PC-9 (cell line): ENCODE measurements around the gene MYL6. TPM values are rescaled to one million over a fixed set of nuclear protein-coding genes. Genes with fewer than 3 reads are reported as not detected.

Experiments used
- BruUV-seq: library from RNA; stranded (reverse); fragments of 400-500 nt; replicated peaks from 2 replicates; lab custom pipeline; 2021; lab: Mats Ljungman, UMichigan
- CTCF ChIA-PET: fragments of 300-600 bp; sonication (Branson Sonifier 250); formaldehyde crosslinking; loops from one replicate; lab custom pipeline; 2022; ENCODE audit warnings: antibody characterized with exemption; lab: Charles Lee
- POLR2A ChIA-PET: fragments of 300-600 bp; sonication (Branson Sonifier 250); formaldehyde crosslinking; loops from one replicate; lab custom pipeline; 2022; ENCODE audit warnings: antibody characterized with exemption; ENCODE audit not compliant: unreplicated experiment; lab: Charles Lee
- DNase-seq, 2 experiments: peaks; one replicate each; pipeline versions ENCODE4 v3.0.0 to v3.0.0-alpha.2; 2015 to 2022; ENCODE audit warnings: mixed read lengths in 1 of 2
- H2AFZ ChIP-seq: fragments of 200-600 bp; sonication (generic); 2 replicates; pipeline ENCODE4 v1.8.1; 2017; ENCODE audit warnings: antibody characterized with exemption
- H3F3A ChIP-seq: fragments of 200-600 bp; sonication (generic); 2 replicates; pipeline ENCODE4 v1.8.1; 2017; ENCODE audit warnings: antibody characterized with exemption, mild to moderate bottlenecking, low read depth; ENCODE audit not compliant: insufficient read depth
- H3K27ac ChIP-seq: fragments of 200-600 bp; sonication (generic); 2 replicates; pipeline ENCODE4 v1.6.1; 2016; ENCODE audit warnings: mixed run types
- H3K27me3 ChIP-seq: fragments of 200-600 bp; sonication (generic); 2 replicates; pipeline ENCODE4 v1.6.1; 2016; ENCODE audit warnings: low read depth, mixed run types; ENCODE audit not compliant: insufficient read depth
- H3K36me3 ChIP-seq: fragments of 200-600 bp; sonication (generic); 2 replicates; pipeline ENCODE4 v1.6.1; 2016; ENCODE audit warnings: low read depth, mixed run types
- H3K4me1 ChIP-seq: fragments of 200-600 bp; sonication (generic); replicated peaks from 2 replicates; pipeline ENCODE4 v1.6.1; 2016; ENCODE audit warnings: mixed run types; ENCODE audit not compliant: insufficient read depth
- H3K4me2 ChIP-seq: fragments of 200-600 bp; sonication (generic); 2 replicates; pipeline ENCODE4 v1.6.1; 2017; ENCODE audit warnings: mixed run types
- H3K4me3 ChIP-seq: fragments of 200-600 bp; sonication (generic); 2 replicates; pipeline ENCODE4 v1.6.1; 2016; ENCODE audit warnings: mixed run types
- H3K79me2 ChIP-seq: fragments of 200-600 bp; sonication (generic); 2 replicates; pipeline ENCODE4 v1.6.1; 2017; ENCODE audit warnings: low read depth, mixed run types
- H3K9me2 ChIP-seq: fragments of 200-600 bp; sonication (generic); 2 replicates; pipeline ENCODE4 v1.8.1; 2017; ENCODE audit warnings: mild to moderate bottlenecking; ENCODE audit not compliant: insufficient read depth
- H3K9me3 ChIP-seq: fragments of 200-600 bp; sonication (generic); 2 replicates; pipeline ENCODE4 v1.8.1; 2016; ENCODE audit warnings: low read depth; ENCODE audit not compliant: insufficient read depth
- H4K20me1 ChIP-seq: fragments of 200-600 bp; sonication (generic); 2 replicates; pipeline ENCODE4 v1.8.1; 2017; ENCODE audit not compliant: insufficient read depth
- EZH2 ChIP-seq: fragments of 200-600 bp; sonication (generic); IDR thresholded peaks from 2 replicates; pipeline ENCODE4 v1.8.0; 2017; ENCODE audit warnings: antibody characterized with exemption, low read depth
- intact Hi-C: fragments of 100-400 bp; cut with micrococcal nuclease; formaldehyde crosslinking; loops from one replicate; pipeline ENCODE4 v1.10.0; 2022; ENCODE audit not compliant: unreplicated experiment
- total RNA-seq: library from RNA; stranded (reverse); gene quantifications from 2 replicates; pipeline ENCODE4 v1.2.3, GENCODE V29; 2021
- TF ChIP-seq, protein P1 (sequence below): fragments of 200-600 bp; sonication (generic); conservative IDR thresholded peaks from 2 replicates; pipeline ENCODE4 v1.6.1; 2017; ENCODE audit warnings: mixed run types, antibody characterized with exemption, mild to moderate bottlenecking, moderate library complexity

MYL6 gene
- total RNA-seq, 1 experiment from 2014 or later: 666 TPM

- Histone ChIP-seq H3F3A (peaks cover 55% of the 10 kb centered on the region), H4K20me1 (peaks cover 14% of the 10 kb centered on the region), H3K9me3 (no peaks in the 10 kb centered on the region), H3K4me3 (no peak overlapping the region), H3K27me3 (no peaks in the 10 kb centered on the region), H3K36me3 (peaks cover 34% of the 10 kb centered on the region), H3K27ac (no peak overlapping the region), H3K4me2 (no peak overlapping the region), H2AFZ (no peak overlapping the region), H3K4me1 (peaks cover 3% of the 10 kb centered on the region), H3K9me2 (no peaks in the 10 kb centered on the region), H3K79me2 (peaks cover 14% of the 10 kb centered on the region)
- BruUV-seq: no TSS peak
- ChIA-PET CTCF (no interaction called here), POLR2A (no interaction called here)
- intact Hi-C loops: loop anchor here (10.0 kb wide), 1 partner anchor 121 kb away; the partner anchor contains the start of gene RPS26
- DNase-seq: no peak
- TF ChIP-seq EZH2: no peak
- TF ChIP-seq, protein P1, sequence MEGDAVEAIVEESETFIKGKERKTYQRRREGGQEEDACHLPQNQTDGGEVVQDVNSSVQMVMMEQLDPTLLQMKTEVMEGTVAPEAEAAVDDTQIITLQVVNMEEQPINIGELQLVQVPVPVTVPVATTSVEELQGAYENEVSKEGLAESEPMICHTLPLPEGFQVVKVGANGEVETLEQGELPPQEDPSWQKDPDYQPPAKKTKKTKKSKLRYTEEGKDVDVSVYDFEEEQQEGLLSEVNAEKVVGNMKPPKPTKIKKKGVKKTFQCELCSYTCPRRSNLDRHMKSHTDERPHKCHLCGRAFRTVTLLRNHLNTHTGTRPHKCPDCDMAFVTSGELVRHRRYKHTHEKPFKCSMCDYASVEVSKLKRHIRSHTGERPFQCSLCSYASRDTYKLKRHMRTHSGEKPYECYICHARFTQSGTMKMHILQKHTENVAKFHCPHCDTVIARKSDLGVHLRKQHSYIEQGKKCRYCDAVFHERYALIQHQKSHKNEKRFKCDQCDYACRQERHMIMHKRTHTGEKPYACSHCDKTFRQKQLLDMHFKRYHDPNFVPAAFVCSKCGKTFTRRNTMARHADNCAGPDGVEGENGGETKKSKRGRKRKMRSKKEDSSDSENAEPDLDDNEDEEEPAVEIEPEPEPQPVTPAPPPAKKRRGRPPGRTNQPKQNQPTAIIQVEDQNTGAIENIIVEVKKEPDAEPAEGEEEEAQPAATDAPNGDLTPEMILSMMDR: no peak
These were observed 7.2 kb downstream of the MYL6 start for GRCh38 chr12:56165369-56165768.

DNA sequence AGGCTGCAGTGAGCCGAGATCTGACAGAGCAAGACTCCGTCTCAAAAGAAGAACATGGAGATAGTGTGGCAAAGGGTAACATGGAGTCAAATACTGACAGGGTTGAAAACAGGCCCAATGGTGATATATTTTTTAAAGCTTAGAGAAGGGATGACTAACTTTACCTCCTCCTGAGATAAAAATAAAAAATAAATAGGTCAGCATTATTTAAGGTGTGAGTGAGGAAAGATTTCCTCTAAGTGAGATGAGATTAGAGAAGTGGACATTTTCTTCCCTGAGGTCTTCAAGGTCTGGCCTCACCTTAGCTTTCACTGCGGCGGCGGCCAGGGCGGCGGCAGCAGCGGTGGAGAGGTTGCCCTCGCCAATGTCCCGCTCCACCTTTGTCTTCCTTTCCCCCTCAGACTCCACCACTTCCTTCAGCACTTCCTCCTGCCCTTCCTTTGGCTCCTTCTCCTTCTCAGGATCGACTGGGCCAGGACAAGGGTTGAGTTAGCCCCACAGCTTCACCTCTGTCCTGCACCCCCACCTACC is 11.1 kb downstream of the MYL6 start:
- H3K4me2 ChIP-seq: no peak overlapping the region
- no peaks in the 10 kb centered on the region for H3K27me3 ChIP-seq
- H3K9me2 ChIP-seq: no peaks in the 10 kb centered on the region
- DNase-seq: no peak
- TF ChIP-seq EZH2: no peak
- TF ChIP-seq, protein P1: no peak
- H3K36me3 ChIP-seq: peaks cover 15% of the 10 kb centered on the region
- H3F3A ChIP-seq: peaks cover 24% of the 10 kb centered on the region
- no peaks in the 10 kb centered on the region for H3K4me1 ChIP-seq
- ChIA-PET POLR2A (interaction anchor here (0.6 to 1.0 kb wide), 2 partner anchors 21 to 29 kb away, joined by 3 to 14 read pairs; no protein-coding TSS in a partner anchor), CTCF (interaction anchor here (0.6 kb wide), 1 partner anchor 18 kb away, joined by 11 read pairs; no protein-coding TSS in a partner anchor)
- intact Hi-C loops: loop anchor here (10.0 kb wide), 1 partner anchor 124 kb away; the partner anchor contains the start of gene RPS26
- H3K27ac ChIP-seq: no peak overlapping the region
- no peaks in the 10 kb centered on the region for H4K20me1 ChIP-seq
- H3K9me3 ChIP-seq: no peaks in the 10 kb centered on the region
- H3K79me2 ChIP-seq: no peaks in the 10 kb centered on the region
- no peak overlapping the region for H2AFZ ChIP-seq
- no peak overlapping the region for H3K4me3 ChIP-seq
- no TSS peak for BruUV-seq

GRCh38 chr12:56172839-56173238 is 14.7 kb downstream of the MYL6 start:
- no peaks in the 10 kb centered on the region for H4K20me1 ChIP-seq
- H3K9me3 ChIP-seq: no peaks in the 10 kb centered on the region
- H3K4me2 ChIP-seq: no peak overlapping the region
- no peak overlapping the region for H3K4me3 ChIP-seq
- no peak for DNase-seq
- intact Hi-C loops: no loop called here
- ChIA-PET CTCF (no interaction called here), POLR2A (interaction anchor here (0.6 kb wide), 1 partner anchor 709 kb away, joined by 4 read pairs; no protein-coding TSS in a partner anchor)
- H2AFZ ChIP-seq: no peak overlapping the region
- H3K27me3 ChIP-seq: no peaks in the 10 kb centered on the region
- no TSS peak for BruUV-seq
- 0 out of 2 replicates have a peak, but pooled peaks cover 8% of the 10 kb centered on the region for H3F3A ChIP-seq
- H3K27ac ChIP-seq: no peak overlapping the region
- no peaks in the 10 kb centered on the region for H3K79me2 ChIP-seq
- H3K36me3 ChIP-seq: peaks cover 19% of the 10 kb centered on the region
- no peaks in the 10 kb centered on the region for H3K4me1 ChIP-seq
- no peaks in the 10 kb centered on the region for H3K9me2 ChIP-seq
- TF ChIP-seq, protein P1: no peak
- no peak for TF ChIP-seq EZH2
